AG04449 (cell line): ENCODE measurements around the gene C10orf143.

Source experiments
- CTCF ChIA-PET: fragments of 350-600 bp; formaldehyde crosslinking; extraction: SDS; loops from one replicate; lab custom pipeline; 2021; ENCODE audit warnings: antibody characterized with exemption; lab: Yijun Ruan, JAX
- POLR2A ChIA-PET: fragments of 400-600, 350-600 bp; formaldehyde crosslinking; extraction: SDS; loops from one replicate; lab custom pipeline; 2020; ENCODE audit warnings: antibody characterized with exemption, inconsistent platforms; lab: Yijun Ruan, JAX
- DNase-seq: peaks from one replicate; pipeline ENCODE4 v3.0.0-alpha.2; 2010; ENCODE audit warnings: low read depth, low spot score
- H3K4me3 ChIP-seq: 2 replicates; pipeline ENCODE4 v1.5.1; 2011; ENCODE audit warnings: low read depth, mild to moderate bottlenecking, control low read depth, low read length
- TF ChIP-seq, protein P1 (sequence below): IDR thresholded peaks from one replicate; pipeline ENCODE4 v1.5.1; 2011; ENCODE audit warnings: mild to moderate bottlenecking, moderate library complexity, low read length, control low read depth, inconsistent platforms; ENCODE audit not compliant: insufficient read depth; ENCODE audit errors: missing control alignments

C10orf143 gene

DNA sequence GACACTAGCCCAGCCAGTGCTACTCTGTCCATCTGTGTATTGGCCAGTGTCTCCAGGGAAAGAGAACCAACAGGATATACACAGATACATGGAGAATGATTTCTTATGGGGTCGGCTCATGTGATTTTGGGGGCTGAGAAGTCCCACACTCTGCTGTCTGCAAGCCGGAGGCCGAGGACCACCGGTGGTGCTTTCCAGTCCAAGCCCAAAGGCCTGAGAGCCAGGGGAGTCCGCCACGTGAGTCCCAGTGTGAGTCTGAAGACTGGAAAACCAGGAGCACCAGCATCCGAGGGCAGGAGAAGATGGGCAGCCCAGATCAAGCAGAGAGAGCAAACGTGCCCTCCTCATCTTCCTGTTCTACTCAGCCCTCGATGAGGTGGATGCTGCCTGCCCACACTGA lies 71.5 kb downstream of the C10orf143 start:
- ChIA-PET CTCF (no interaction called here), POLR2A (no interaction called here)
- TF ChIP-seq, protein P1, sequence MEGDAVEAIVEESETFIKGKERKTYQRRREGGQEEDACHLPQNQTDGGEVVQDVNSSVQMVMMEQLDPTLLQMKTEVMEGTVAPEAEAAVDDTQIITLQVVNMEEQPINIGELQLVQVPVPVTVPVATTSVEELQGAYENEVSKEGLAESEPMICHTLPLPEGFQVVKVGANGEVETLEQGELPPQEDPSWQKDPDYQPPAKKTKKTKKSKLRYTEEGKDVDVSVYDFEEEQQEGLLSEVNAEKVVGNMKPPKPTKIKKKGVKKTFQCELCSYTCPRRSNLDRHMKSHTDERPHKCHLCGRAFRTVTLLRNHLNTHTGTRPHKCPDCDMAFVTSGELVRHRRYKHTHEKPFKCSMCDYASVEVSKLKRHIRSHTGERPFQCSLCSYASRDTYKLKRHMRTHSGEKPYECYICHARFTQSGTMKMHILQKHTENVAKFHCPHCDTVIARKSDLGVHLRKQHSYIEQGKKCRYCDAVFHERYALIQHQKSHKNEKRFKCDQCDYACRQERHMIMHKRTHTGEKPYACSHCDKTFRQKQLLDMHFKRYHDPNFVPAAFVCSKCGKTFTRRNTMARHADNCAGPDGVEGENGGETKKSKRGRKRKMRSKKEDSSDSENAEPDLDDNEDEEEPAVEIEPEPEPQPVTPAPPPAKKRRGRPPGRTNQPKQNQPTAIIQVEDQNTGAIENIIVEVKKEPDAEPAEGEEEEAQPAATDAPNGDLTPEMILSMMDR = no peak
- no peak for DNase-seq
- H3K4me3 ChIP-seq = no peak overlapping the region

DNA sequence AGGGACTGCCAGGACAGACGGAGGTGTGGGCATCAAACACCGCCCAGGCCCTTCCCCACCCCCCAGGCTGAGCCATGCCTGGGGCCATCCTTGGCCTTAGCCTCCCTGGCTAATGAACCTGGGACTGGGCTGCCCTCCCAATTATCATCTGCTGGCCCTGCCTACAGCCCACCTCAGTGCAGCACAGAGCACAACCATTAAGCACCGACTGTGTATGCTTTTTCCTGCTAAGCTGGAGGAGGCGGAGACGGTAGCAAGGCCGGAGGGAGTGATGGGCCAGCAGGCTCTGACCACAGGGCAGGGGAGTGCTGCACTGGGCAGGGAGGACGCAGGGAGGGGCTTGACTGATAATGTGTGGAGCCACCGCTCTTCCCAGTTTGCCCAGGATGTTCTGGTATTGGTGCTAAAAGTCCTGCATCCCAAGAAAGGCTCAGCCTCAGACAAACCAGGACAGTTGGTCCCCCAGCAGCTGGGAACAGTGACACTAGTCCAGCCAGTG lies 72.0 kb downstream of the C10orf143 start:
- no peak overlapping the region for H3K4me3 ChIP-seq
- DNase-seq = no peak
- TF ChIP-seq, protein P1 = no peak
- ChIA-PET CTCF (no interaction called here), POLR2A (no interaction called here)

DNA sequence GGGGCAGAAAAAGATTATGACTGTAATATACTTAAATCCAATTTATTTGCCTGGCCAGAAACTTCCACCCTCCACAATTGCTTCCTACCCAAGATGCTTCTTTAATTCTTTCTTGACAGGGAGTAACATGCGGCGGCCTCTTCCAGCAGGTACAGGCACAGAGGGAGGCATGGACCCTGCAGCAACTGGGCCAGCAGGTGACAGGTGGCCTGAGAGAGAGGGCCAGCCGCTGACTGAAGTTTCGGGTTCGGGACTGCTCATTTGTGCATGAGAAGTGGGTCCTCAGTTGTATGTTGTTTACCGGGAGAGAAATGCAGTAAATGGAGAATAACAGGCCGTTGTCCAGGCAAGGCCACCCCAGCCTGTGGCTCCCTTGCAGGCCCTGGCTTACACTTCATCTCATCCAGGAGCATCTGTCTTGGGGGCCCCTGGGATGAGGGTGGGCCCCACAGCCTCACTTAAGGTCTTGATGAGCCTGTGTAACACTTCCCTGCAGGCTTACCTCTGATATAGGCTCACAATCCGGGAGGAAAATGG lies 72.5 kb downstream of the C10orf143 start:
- ChIA-PET CTCF (no interaction called here), POLR2A (no interaction called here)
- TF ChIP-seq, protein P1 = no peak
- DNase-seq = no peak
- H3K4me3 ChIP-seq = no peak overlapping the region

DNA sequence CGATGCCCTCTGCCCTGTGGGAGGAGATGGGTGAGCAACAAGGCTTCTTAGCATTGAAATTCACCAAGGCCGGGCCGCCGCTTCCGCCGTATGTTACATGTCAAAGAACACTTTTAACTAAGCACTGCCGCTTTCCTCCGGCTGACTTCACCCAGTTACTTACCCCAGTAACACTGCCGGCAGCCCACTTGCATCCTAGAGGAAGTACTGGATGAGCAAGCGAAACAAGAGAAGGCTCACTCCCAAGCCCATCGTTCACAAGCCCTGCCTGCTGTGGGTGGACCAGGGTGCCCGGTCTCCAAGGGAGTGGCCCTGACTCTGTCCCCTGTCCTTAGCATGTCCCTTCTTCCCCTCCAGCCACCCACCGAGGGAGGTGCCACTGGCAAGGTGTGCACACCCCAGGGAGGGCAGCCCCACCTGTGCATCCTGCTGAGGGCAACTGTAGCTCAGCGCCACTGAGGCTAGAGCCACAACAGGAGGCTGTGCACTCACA lies 73.4 kb downstream of the C10orf143 start:
- no peak overlapping the region for H3K4me3 ChIP-seq
- ChIA-PET POLR2A (no interaction called here), CTCF (no interaction called here)
- no peak for DNase-seq
- TF ChIP-seq, protein P1 = no peak

- no peak overlapping the region for H3K4me3 ChIP-seq
- ChIA-PET CTCF (no interaction called here), POLR2A (interaction anchor here (0.6 kb wide), 1 partner anchor 141 kb away, joined by 3 read pairs; no protein-coding TSS in a partner anchor)
- DNase-seq = no peak
- TF ChIP-seq, protein P1 = no peak
Measured at GRCh38 chr10:130036296-130037065, 74.1 kb downstream of the C10orf143 start.

DNA sequence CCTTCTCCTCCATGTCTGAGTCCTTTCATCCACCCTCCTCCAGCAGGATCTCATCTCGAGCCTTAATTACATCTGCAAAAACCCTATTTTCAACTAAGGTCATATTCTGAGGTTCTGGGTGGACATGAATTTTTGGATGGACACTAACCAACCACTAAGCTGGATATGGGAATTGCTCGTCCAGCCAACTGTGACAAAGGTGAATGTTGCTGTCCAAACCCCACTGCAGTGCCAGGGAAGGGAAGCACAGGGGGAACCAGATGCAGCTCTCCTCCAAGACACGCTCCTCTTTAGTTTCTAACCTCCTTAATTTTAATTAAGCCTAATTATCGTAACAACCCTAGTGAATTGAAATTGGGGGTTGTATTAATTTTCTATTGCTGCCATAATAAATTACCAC lies 81.4 kb downstream of the C10orf143 start:
- POLR2A ChIA-PET = no interaction called here
- no peak for DNase-seq
- H3K4me3 ChIP-seq = no peak overlapping the region
- CTCF ChIA-PET = no interaction called here
- TF ChIP-seq, protein P1 = no peak
